GM13976 (cell line): ENCODE results near the gene CCNDBP1.

Experiments used
- DNase-seq: peaks from one replicate; pipeline ENCODE4 v3.0.0; 2012; ENCODE audit warnings: low spot score
- in situ Hi-C: fragments of 300-500 bp; cut with MboI; formaldehyde crosslinking; loops from one replicate; pipeline ENCODE4 v1.12.0; 2022; ENCODE audit warnings: low sequenced_read_pairs, mixed read lengths, inconsistent platforms; ENCODE audit not compliant: unreplicated experiment
- TF ChIP-seq, protein P1 (sequence below): IDR thresholded peaks from 2 replicates; pipeline ENCODE4 v1.5.1; 2012; ENCODE audit warnings: borderline replicate concordance, mild to moderate bottlenecking; ENCODE audit not compliant: insufficient read depth; ENCODE audit errors: extremely low read depth, missing control alignments, control extremely low read depth

The CCNDBP1 gene, protein sequence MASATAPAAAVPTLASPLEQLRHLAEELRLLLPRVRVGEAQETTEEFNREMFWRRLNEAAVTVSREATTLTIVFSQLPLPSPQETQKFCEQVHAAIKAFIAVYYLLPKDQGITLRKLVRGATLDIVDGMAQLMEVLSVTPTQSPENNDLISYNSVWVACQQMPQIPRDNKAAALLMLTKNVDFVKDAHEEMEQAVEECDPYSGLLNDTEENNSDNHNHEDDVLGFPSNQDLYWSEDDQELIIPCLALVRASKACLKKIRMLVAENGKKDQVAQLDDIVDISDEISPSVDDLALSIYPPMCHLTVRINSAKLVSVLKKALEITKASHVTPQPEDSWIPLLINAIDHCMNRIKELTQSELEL

DNA sequence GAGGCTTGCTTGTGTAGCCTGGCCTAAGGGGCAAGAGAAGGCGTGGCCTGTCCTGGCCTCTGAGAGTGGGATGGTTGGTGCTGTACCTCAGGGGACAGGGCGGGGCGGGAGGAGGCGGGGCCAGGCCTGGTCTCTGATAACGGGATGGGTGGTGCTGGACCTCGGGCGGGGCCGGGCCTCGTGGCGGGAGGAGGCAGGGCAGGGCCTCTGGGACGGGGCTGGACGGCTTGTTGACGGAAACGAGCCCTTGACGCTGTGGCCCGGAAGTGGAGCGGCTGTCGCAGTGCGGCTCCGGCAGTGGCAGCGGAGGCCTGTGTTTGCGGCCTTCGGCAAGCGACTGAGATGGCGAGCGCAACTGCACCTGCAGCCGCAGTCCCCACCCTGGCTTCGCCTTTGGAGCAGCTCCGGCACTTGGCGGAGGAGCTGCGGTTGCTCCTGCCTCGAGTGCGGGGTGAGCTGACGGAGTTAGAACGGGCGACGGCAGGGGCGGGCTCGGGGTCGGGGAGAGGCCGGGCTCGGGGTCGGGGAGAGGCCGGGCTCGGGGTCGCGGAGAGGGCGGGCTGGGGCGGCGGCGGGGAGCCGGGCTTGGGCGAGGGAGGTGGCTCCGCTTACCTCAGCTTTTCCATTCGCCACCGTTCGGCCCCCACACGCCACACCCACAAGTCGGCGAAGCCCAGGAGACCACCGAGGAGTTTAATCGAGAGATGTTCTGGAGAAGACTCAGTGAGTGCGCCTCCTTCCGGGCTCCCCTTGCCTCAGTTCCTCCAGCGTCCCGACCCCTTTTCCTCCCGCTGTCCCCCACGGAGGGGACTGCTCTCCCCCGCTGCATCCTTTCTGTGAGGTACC, at the start of gene CCNDBP1:
CCNDBP1 (plus strand) TSS at position 247 of the 846 bp plus-strand sequence; CDS start at position 343, 96 bp downstream.
- peak; percentile 99 for DNase-seq
- in situ Hi-C loops = no loop called here
- TF ChIP-seq, protein P1, sequence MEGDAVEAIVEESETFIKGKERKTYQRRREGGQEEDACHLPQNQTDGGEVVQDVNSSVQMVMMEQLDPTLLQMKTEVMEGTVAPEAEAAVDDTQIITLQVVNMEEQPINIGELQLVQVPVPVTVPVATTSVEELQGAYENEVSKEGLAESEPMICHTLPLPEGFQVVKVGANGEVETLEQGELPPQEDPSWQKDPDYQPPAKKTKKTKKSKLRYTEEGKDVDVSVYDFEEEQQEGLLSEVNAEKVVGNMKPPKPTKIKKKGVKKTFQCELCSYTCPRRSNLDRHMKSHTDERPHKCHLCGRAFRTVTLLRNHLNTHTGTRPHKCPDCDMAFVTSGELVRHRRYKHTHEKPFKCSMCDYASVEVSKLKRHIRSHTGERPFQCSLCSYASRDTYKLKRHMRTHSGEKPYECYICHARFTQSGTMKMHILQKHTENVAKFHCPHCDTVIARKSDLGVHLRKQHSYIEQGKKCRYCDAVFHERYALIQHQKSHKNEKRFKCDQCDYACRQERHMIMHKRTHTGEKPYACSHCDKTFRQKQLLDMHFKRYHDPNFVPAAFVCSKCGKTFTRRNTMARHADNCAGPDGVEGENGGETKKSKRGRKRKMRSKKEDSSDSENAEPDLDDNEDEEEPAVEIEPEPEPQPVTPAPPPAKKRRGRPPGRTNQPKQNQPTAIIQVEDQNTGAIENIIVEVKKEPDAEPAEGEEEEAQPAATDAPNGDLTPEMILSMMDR = no peak

DNA sequence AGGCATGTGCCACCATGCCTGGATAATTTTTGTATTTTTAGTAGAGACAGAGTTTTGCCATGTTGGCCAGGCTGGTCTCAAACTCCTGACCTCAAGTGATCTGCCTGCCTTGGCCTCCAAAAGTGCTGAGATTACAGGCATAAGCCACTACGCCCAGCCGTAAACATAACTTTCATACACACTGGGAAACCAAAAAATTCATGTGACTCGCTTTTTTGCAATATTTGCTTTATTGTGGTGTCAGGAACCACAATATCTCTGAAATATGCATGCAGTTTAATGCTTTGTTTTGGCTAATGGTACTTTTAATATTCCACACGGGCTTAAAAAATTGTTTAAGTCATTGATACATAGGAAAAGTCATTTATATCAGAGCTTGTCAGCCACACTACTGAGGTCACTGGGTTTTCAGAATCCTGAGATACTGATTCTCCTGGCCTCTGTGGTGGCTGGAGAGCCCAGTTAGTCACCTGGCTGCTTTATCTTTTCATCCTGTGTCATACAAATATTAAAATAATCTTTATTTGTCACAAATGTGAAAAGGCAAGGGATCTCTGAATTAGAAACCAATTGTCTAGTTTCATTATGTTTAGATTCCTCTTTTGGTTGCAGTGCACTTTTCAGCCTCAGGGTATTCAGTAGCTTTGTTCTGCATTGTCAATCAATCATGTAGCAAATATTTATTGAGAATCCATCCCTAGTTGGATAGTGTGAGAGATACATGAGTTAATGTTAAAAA, 41.8 kb upstream of the CCNDBP1 start:
- DNase-seq = peak; percentile 49
- in situ Hi-C loops = no loop called here
- TF ChIP-seq, protein P1 = no peak

DNA sequence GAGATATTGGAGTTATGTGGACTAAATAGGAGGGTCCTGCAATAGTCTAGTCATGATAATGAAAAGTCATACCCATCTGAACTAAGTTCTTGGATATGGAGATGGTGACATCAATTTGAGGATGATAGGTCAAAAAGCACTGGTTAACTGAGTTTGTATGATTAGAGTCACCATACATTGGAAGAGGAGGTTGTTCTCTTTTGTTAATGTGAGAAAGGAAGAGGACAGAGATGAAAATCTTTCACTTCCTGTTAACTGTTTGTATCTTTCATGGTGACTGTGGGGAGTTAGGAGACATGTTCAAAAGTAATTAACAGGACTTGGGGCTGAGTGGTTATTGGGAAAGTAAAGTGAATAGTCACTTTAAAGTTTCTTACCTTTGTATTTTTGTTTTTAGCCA, 40.7 kb upstream of the CCNDBP1 start:
- DNase-seq = peak; percentile 37
- TF ChIP-seq, protein P1 = no peak
- in situ Hi-C loops = no loop called here

DNA sequence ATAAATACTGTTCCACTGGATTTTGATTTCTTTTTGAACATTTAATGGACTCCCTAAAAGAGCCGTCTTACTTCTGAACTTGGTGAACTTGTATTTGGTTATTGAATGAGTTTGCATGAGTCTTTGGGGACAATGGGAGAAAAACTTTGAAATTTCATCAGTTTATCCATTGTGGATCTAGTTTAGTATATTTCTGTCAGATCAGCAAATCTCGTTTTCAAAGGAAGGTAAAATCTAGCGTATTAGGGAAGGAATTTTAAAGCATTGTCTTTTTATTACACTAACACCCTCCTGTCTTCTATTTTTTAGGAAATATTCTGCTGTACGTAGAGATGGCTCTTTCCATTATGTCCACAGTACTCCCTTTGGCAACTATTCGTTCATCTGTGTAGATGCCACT, 39.0 kb upstream of the CCNDBP1 start:
- in situ Hi-C loops = no loop called here
- TF ChIP-seq, protein P1 = no peak
- no peak for DNase-seq

DNA sequence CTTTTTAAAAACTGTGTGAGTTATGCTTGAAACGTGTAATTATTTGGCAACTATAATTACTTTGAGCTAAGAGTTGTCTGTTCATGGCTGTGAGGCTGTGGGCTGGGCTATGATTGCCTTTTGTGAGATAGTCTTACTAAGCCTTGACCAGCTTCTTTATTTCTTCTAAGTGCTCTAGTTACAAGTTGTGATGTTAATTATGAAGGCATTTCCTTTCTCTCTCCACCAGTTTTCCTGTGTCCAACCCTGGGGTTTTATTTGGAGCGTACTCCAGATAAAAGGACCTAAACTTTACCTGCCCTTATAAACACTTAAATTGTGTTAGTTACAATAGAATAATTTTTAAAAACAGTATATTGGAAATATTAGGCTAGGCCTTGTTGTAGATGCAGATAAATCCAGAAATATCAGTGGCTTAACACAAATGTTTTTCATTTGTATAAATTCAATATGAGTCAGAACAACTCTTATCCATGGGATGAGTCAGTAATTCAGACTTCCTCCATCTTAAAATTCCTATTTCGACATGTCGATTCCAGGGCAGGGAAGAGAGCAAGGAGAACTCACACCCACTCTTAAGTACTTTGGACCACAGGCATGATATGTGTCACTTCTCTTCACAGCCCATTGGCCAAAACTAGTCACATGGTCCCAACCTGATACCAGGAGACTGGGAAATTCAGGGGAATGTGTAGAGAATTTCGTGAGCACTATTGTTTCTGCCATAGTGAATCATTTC, 34.8 kb upstream of the CCNDBP1 start:
- in situ Hi-C loops = no loop called here
- TF ChIP-seq, protein P1 = no peak
- no peak for DNase-seq

DNA sequence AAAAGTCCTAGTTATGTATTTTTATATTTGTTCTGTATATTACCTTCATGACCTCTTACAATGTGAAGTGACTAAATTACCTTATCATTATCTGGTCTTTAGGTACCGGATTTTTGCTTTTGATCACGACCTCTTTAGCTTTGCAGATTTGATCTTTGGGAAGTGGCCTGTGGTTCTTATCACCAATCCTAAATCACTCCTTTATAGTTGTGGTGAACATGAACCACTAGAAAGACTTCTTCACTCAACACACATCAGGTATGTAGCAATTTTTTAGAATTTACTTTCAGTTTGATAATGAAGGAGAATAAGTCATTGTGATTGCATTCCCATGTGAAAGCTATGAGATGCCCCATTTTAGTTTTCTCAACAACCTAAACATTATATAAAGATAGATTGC, 33.5 kb upstream of the CCNDBP1 start:
- TF ChIP-seq, protein P1 = no peak
- no peak for DNase-seq
- in situ Hi-C loops = no loop called here
